ENCODE results near the gene PTPRS.
A peak's percentile ranks its signal among the peaks of the same experiment; 100 is the strongest.

PTPRS gene

GRCh38 chr19:5355076-5355475, 14.5 kb upstream of the PTPRS start:
- no peak for DNase-seq (ENCODE audit: low spot score)

- DNase-seq (ENCODE audit: low spot score): no peak
Observed at GRCh38 chr19:5354403-5354802, 13.8 kb upstream of the PTPRS start.

DNA sequence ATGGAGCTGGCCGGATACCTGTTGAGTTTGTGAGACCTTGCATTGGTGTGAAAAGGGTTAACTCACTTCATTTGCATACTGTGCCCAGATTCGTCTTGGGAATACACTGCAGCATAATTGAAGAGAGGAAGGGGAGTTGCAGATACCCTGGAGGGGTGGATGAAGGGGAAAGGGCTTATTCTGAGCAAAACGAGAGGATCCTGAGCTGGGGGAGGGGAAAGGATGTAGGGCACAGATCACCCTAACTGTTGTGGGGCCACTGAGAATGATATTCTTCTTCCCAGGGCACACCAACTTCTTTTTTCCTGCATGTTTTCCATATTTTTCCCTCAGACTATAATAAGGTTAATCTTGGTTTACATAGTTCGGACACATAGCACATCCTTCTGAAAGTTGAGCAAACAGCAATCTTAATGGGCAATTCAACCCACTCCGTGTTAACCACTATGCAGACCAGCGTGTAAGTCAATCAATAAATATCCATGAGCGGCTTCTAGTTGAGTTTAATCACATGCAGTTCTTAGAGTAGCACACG, 11.7 kb upstream of the PTPRS start:
- DNase-seq (ENCODE audit: low spot score): no peak

- DNase-seq (ENCODE audit: low spot score): no peak
Observed at GRCh38 chr19:5351731-5352228, 11.2 kb upstream of the PTPRS start.

- DNase-seq (ENCODE audit: low spot score): no peak
Observed at GRCh38 chr19:5349041-5349440, 8.4 kb upstream of the PTPRS start.

DNA sequence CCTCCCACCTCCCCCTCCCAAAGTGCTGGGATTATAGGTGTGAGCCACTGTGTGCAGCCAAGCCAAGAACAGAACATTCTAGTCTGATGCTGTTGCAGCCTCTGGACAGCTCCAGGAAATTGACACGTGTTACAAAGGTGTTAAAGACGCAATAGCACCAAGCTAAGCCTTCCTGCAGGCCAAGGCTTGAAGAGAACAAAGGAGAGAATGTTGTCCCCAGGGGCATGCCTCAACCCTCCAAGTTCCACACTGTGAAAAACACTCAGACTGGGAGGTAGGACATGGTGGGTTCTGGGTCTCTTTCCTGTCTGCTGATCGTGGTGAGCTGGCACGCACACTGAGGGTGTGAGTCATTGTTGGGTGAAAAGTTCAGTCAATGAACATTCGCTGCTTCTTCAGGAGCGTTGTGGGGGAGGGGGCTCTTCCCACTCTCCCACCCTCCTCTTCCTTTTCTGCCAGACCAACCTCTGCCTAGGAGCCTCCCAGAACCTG, 5.3 kb upstream of the PTPRS start:
- no peak for DNase-seq (ENCODE audit: low spot score)

DNA sequence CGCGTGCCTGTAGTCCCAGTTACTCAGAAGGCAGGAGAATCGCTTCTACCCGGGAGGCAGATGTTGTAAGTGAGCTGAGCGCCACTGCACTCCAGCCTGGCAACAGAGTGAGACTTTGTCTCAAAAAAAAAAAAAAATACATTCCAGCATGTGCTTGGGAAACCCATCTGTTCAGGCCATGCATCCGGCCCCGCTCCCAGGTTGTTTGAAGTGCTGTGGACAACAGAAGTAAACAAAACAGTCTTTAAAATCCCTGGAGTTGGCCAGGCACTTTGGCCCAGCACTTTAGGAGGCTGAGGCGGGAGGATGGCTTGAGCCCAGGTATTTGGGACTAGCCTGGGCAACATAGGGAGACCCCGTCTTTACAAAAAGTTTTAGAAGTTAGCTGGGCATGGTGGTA, 3.2 kb upstream of the PTPRS start:
- no peak for DNase-seq (ENCODE audit: low spot score)

- DNase-seq (ENCODE audit: low spot score): no peak
Observed at GRCh38 chr19:5342573-5343201, 2.1 kb upstream of the PTPRS start.

GRCh38 chr19:5341981-5342380, 1.4 kb upstream of the PTPRS start:
- no peak for DNase-seq (ENCODE audit: low spot score)

GRCh38 chr19:5341448-5341820, 822 bp upstream of the PTPRS start:
- DNase-seq (ENCODE audit: low spot score): no peak

DNA sequence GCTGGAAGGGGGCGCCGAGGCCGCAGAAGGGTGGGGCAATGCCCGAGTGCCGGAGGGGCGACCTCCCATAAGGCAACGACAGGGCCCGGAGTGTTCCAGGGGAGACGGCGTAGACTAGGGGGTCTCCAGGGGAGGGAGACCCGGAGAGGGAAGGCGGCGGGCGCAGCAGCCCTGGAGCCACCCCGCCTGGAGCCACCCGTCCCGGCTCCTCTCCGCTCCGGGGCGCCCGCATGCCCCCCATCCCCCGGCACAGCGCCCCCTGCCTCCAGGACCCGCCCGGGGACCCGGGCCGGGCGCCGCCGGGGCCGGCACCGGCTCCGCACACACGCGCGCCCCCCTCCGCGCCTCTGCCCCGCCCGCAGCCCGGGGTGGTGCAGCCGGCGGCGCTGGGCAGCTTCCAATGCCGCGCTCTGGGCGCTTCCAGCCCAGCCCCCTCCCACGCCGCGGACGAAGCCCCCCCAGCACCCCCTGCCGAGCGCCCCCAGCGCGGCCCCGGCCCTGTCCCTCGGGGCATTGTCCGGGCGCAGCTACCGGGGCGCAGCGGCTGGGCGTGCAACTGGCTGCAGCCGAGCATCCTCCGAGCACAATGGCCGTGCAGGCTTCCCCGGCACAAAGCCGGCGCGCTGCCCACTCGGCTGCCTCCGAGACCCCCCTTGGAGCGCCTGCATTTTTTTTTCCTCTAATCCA, 519 bp downstream of the PTPRS start:
- no peak for DNase-seq (ENCODE audit: low spot score)

GRCh38 chr19:5339198-5339949, 1.2 kb downstream of the PTPRS start:
- DNase-seq (ENCODE audit: low spot score): no peak

- DNase-seq (ENCODE audit: low spot score): peak; percentile 19
Observed at GRCh38 chr19:5338656-5339197, 1.9 kb downstream of the PTPRS start.

- no peak for DNase-seq (ENCODE audit: low spot score)
Observed at GRCh38 chr19:5337708-5338655, 2.6 kb downstream of the PTPRS start.

DNA sequence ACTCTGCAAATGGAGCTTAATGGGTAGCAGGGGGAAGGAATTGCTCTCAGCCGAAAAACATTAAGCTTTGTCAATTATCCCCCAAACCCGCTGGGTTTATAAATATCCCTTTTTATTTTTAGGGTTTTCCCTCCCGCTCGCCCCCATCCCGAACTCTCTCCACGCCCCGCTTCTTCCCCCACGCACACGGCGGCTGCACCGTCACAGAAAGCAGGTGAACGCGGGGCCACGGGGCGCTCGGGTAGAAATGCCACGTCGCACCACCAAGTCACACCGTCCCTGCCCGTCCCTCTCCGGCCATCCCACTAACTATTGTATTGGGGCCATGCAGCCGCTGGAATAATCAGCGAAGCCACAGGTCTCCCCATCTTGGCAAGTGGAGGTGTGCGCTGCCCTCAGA, 3.5 kb downstream of the PTPRS start:
- DNase-seq (ENCODE audit: low spot score): no peak

DNA sequence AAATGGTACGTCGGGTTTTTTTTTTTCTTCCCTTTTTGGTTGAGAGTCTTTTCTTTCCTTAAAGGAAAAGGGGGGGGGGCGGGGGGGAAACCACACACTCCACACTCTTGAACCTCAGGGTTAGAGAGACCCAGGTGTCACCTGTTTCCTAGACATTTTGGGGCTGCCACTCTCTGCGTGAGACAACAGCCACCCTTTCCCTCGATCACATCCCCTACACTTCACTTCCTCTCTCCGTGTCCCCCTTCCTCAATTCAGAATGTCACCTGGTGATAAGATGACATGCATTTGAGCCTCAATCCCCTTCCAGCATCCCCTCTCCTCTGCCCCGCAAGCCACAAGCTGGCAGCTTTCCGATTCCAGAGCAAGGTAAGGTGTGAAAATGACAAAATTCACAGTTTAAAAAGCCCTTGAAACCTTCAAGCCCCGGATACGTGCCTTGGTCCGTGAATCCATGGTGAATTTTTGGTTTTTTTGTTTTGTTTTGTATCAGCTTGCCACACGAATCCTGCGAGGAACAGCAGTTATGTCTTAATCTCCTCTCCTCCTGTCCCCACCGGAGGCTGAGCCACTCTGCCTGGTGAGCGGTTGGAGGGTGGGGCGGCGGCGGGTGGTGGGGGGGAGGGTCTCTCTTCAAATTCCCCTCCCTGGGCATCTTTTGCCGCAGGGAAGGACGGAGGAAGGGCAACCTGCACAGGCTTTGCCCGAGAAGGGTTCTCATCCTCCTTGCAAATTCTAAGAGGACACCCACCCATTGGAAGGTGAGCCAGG, 4.2 kb downstream of the PTPRS start:
- DNase-seq (ENCODE audit: low spot score): no peak

DNA sequence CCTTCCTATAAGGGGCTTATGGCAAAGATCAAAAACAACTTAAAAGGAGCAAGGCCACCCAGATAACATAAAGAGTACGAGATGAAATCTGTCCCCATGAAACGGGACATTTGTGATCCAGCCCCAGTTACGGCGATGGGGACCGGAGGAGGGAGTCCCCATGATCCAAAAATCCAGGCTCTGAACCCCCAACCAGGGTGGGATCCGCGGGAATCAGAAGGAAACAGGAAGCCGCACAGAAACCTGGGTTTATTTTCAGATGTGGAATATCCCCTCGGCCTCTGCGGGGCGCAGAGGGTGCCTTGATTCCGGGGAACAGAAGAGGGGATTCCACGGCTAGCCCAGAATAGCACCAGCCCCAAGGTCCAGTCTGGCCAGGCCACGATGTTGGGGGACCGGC, 5.0 kb downstream of the PTPRS start:
- DNase-seq (ENCODE audit: low spot score): no peak

GRCh38 chr19:5334824-5335500, 5.7 kb downstream of the PTPRS start:
- no peak for DNase-seq (ENCODE audit: low spot score)

DNA sequence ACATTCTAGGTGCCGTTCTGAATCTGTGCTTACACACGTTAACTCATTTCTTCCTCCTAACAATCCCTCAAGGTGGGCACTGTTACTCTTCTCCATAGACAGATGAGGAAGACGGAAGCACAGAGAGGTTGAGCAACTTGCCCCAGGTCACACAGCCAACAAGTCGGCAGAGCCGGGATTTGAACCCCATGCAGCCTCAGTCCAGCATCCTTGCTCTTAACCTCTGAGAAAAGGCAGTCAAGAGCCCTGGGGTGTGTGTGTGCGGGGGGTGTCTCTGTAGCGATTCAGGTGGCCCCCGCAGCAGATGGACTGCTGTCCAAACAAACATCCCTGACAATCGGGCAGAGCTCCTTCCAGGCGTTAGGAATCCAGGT, 6.3 kb downstream of the PTPRS start:
- DNase-seq (ENCODE audit: low spot score): no peak
